Measurements from ENCODE around the gene TGFBR3L.

DNA sequence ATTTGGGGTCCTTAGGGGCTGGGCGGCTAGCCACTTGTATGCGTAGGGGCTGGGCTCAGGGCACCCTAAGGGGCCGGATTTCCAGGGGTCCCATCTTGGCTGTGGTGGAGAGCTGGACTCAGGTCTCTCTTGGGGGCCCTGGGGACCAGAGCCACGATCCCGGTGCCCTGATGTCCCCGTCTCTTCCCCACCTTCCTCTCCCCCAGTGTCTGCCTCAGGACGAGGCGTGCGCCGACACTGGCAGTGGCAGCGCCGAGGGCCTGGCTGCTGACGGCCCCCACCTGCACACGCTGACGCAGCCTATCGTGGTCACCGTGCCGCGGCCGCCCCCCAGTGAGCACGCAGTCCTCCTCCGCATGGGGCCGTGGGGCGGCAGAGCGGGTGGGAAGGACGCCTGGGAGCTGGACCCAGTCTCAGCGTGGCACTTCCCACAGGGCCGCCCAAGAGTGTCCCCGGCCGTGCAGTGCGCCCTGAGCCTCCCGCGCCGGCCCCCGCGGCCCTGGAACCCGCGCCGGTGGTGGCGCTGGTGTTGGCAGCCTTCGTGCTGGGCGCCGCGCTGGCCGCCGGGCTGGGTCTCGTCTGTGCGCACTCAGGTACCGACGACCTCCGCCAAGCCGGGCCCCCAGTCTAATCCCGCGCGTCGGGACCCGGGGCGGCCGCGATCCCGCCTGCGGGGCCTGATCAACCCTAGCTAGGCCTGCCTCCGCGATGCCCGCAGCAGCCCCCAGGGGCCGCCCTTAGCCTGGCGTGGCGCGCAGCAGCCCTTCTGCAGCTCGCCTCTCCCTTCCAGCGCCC is 2.8 kb downstream of the TGFBR3L start:
- no peak for TF ChIP-seq JAZF1 (CRISPR knock-in tag; IDR thresholded peaks at IDR 0.05)
- TF ChIP-seq, protein P1, sequence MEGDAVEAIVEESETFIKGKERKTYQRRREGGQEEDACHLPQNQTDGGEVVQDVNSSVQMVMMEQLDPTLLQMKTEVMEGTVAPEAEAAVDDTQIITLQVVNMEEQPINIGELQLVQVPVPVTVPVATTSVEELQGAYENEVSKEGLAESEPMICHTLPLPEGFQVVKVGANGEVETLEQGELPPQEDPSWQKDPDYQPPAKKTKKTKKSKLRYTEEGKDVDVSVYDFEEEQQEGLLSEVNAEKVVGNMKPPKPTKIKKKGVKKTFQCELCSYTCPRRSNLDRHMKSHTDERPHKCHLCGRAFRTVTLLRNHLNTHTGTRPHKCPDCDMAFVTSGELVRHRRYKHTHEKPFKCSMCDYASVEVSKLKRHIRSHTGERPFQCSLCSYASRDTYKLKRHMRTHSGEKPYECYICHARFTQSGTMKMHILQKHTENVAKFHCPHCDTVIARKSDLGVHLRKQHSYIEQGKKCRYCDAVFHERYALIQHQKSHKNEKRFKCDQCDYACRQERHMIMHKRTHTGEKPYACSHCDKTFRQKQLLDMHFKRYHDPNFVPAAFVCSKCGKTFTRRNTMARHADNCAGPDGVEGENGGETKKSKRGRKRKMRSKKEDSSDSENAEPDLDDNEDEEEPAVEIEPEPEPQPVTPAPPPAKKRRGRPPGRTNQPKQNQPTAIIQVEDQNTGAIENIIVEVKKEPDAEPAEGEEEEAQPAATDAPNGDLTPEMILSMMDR (IDR thresholded peaks at IDR 0.05) = 0 out of 2 replicates have a peak, but pooled peaks have one; percentile 17
